HFF-Myc (cell line): ENCODE measurements around the gene SERINC1.
"Not testable (repeated sequence)": the region's sequence is repeated elsewhere in the genome, so short reads cannot be mapped to it uniquely, and the experiment has no call there.

Source experiments
- DNase-seq: peaks from one replicate; pipeline ENCODE4 v3.0.0-alpha.2; 2011; ENCODE audit warnings: low read depth; ENCODE audit errors: extremely low read depth
- H3K4me3 ChIP-seq: replicated peaks from 2 replicates; pipeline ENCODE4 v1.5.1; 2011; ENCODE audit warnings: low read depth, mild to moderate bottlenecking, control low read depth, low read length
- CTCF ChIP-seq: IDR thresholded peaks from 2 replicates; pipeline ENCODE4 v1.5.1; 2012; ENCODE audit warnings: mild to moderate bottlenecking, low read depth, low read length, control low read depth; ENCODE audit errors: missing control alignments

Gene SERINC1

GRCh38 chr6:122459240-122459639 lies 12.4 kb downstream of the SERINC1 start:
- no peak for TF ChIP-seq CTCF
- no peak overlapping the region for H3K4me3 ChIP-seq
- no peak for DNase-seq

- no peak for TF ChIP-seq CTCF
- no peak for DNase-seq
- no peak overlapping the region for H3K4me3 ChIP-seq
Observed at GRCh38 chr6:122458087-122458486, 13.5 kb downstream of the SERINC1 start.

GRCh38 chr6:122455116-122455515 lies 16.5 kb downstream of the SERINC1 start:
- not testable (repeated sequence) for H3K4me3 ChIP-seq

GRCh38 chr6:122454673-122455072 lies 16.9 kb downstream of the SERINC1 start:
- H3K4me3 ChIP-seq, result no peak overlapping the region
- DNase-seq, result no peak
- no peak for TF ChIP-seq CTCF

More at GRCh38 chr6:122455116-122455515, 16.5 kb downstream of the SERINC1 start:
- DNase-seq, result not testable (repeated sequence)

- no peak for DNase-seq
- no peak overlapping the region for H3K4me3 ChIP-seq
- no peak for TF ChIP-seq CTCF
Observed at GRCh38 chr6:122452509-122452908, 19.1 kb downstream of the SERINC1 start.

GRCh38 chr6:122449069-122449468 lies 22.5 kb downstream of the SERINC1 start:
- no peak for TF ChIP-seq CTCF
- no peak for DNase-seq

GRCh38 chr6:122445274-122445673 lies 26.3 kb downstream of the SERINC1 start:
- DNase-seq, result no peak
- no peak for TF ChIP-seq CTCF
- no peak overlapping the region for H3K4me3 ChIP-seq

More at GRCh38 chr6:122449069-122449468, 22.5 kb downstream of the SERINC1 start:
- H3K4me3 ChIP-seq, result no peak overlapping the region

- DNase-seq, result no peak
- TF ChIP-seq CTCF, result no peak
- H3K4me3 ChIP-seq, result no peak overlapping the region
Observed at GRCh38 chr6:122438975-122439374, 32.6 kb downstream of the SERINC1 start.
